Tibial artery (tissue), 4 donors: Measurements from ENCODE around the gene CHST1.
A peak's percentile ranks its signal among the peaks of the same experiment; 100 is the strongest.

Experiments
- DNase-seq, 2 donors: peaks; one replicate each; pipeline ENCODE4 v3.0.0-alpha.2; 2019
- H3K27ac ChIP-seq, 2 donors: fragments of 200-600 bp; sonication (generic) in 1 of 2; 1 replicate in 1 of 2; 2 replicates in 1 of 2; pipeline ENCODE4 v1.5.1; 2018 to 2019; ENCODE audit warnings: mild to moderate bottlenecking in 1 of 2
- H3K27me3 ChIP-seq, 2 donors: fragments of 200-600 bp; sonication (generic) in 1 of 2; one replicate each; pipeline versions ENCODE4 v1.5.1 to v1.6.0; 2016 to 2019
- H3K36me3 ChIP-seq, 3 donors: fragments of 200-600 bp; sonication (generic) in 2 of 3; one replicate each; pipeline ENCODE4 v1.5.1; 2016 to 2019; ENCODE audit warnings: mild to moderate bottlenecking in 2 of 3
- H3K4me1 ChIP-seq, 4 donors: fragments of 200-600 bp; sonication (generic) in 2 of 4; 1 replicate in 3 of 4; 2 replicates in 1 of 4; pipeline ENCODE4 v1.5.1; 2016 to 2019
- H3K4me3 ChIP-seq, 2 donors: fragments of 200-600 bp; sonication (generic) in 1 of 2; 1 replicate in 1 of 2; 2 replicates in 1 of 2; pipeline ENCODE4 v1.5.1; 2018 to 2019; ENCODE audit warnings: mild to moderate bottlenecking in 2 of 2
- H3K9me3 ChIP-seq, 3 donors: fragments of 200-600 bp; sonication (generic) in 1 of 3; one replicate each; pipeline ENCODE4 v1.5.1; 2016 to 2019
- intact Hi-C: fragments of 100-400 bp; cut with DNase I; formaldehyde crosslinking; loops from one replicate; pipeline ENCODE4 v1.15.0; 2023; ENCODE audit warnings: low total_unique reads
- TF ChIP-seq, protein P1 (sequence below), 2 experiments: fragments of 200-600 bp in 1 of 2; fragments of 450-650 bp in 1 of 2; IDR thresholded peaks; one replicate each; pipeline ENCODE4 v1.5.1; 2017 to 2019; ENCODE audit warnings: antibody characterized with exemption in 2 of 2, mild to moderate bottlenecking in 1 of 2, moderate library complexity in 1 of 2

The CHST1 gene

GRCh38 chr11:45657496-45658260 is 7.7 kb downstream of the CHST1 start:
- DNase-seq: no peak
- H3K9me3 ChIP-seq: no peaks in the 10 kb centered on the region
- TF ChIP-seq, protein P1, sequence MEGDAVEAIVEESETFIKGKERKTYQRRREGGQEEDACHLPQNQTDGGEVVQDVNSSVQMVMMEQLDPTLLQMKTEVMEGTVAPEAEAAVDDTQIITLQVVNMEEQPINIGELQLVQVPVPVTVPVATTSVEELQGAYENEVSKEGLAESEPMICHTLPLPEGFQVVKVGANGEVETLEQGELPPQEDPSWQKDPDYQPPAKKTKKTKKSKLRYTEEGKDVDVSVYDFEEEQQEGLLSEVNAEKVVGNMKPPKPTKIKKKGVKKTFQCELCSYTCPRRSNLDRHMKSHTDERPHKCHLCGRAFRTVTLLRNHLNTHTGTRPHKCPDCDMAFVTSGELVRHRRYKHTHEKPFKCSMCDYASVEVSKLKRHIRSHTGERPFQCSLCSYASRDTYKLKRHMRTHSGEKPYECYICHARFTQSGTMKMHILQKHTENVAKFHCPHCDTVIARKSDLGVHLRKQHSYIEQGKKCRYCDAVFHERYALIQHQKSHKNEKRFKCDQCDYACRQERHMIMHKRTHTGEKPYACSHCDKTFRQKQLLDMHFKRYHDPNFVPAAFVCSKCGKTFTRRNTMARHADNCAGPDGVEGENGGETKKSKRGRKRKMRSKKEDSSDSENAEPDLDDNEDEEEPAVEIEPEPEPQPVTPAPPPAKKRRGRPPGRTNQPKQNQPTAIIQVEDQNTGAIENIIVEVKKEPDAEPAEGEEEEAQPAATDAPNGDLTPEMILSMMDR (IDR thresholded peaks at IDR 0.05): no peak
- H3K27me3 ChIP-seq: peaks cover 0 to 48% of the 10 kb centered on the region in 2 donors
- H3K4me1 ChIP-seq: peaks cover 0 to 56% (median 20%) of the 10 kb centered on the region in 4 donors
- H3K36me3 ChIP-seq: no peaks in the 10 kb centered on the region
- intact Hi-C loops: loop anchor here (5.0 to 10.0 kb wide), 2 partner anchors 245 to 283 kb away; no protein-coding TSS in a partner anchor
- no peak overlapping the region for H3K4me3 ChIP-seq
- H3K27ac ChIP-seq: peak overlapping the region; percentile 45 to 64

- H3K4me3 ChIP-seq: no peak overlapping the region
- TF ChIP-seq, protein P1 (IDR thresholded peaks at IDR 0.05): no peak
- intact Hi-C loops: loop anchor here (5.0 to 10.0 kb wide), 2 partner anchors 244 to 281 kb away; no protein-coding TSS in a partner anchor
- DNase-seq: no peak
- no peaks in the 10 kb centered on the region for H3K9me3 ChIP-seq
- peaks cover 0 to 33% of the 10 kb centered on the region in 2 donors for H3K27me3 ChIP-seq
- H3K4me1 ChIP-seq: peaks cover 0 to 54% (median 16%) of the 10 kb centered on the region in 4 donors
- H3K36me3 ChIP-seq: no peaks in the 10 kb centered on the region
- H3K27ac ChIP-seq: no peak overlapping the region
Measured at GRCh38 chr11:45655831-45656230, 9.6 kb downstream of the CHST1 start.

GRCh38 chr11:45655347-45655756 is 10.1 kb downstream of the CHST1 start:
- peaks cover 0 to 31% of the 10 kb centered on the region in 2 donors for H3K27me3 ChIP-seq
- TF ChIP-seq, protein P1 (IDR thresholded peaks at IDR 0.05): peak; percentile 89 to 96
- DNase-seq: peak; percentile 64 to 85
- H3K36me3 ChIP-seq: peaks cover 0 to 4% (median under 1%) of the 10 kb centered on the region in 3 donors
- H3K4me1 ChIP-seq: peaks cover 0 to 54% (median 16%) of the 10 kb centered on the region in 4 donors
- no peaks in the 10 kb centered on the region for H3K9me3 ChIP-seq
- no peak overlapping the region for H3K4me3 ChIP-seq
- intact Hi-C loops: loop anchor here (5.0 to 10.0 kb wide), 2 partner anchors 243 to 281 kb away; no protein-coding TSS in a partner anchor
- no peak overlapping the region for H3K27ac ChIP-seq

- DNase-seq: no peak
- Histone ChIP-seq H3K4me3 (no peak overlapping the region), H3K27ac (peak overlapping the region; percentile 29 to 55), H3K4me1 (peaks cover 0 to 54% (median 16%) of the 10 kb centered on the region in 4 donors), H3K27me3 (peaks cover 0 to 27% of the 10 kb centered on the region in 2 donors), H3K36me3 (peaks cover 0 to 7% (median 4%) of the 10 kb centered on the region in 3 donors), H3K9me3 (no peaks in the 10 kb centered on the region)
- intact Hi-C loops: loop anchor here (5.0 to 10.0 kb wide), 2 partner anchors 243 to 280 kb away; no protein-coding TSS in a partner anchor
- TF ChIP-seq, protein P1 (IDR thresholded peaks at IDR 0.05): no peak
Measured at GRCh38 chr11:45655012-45655283, 10.5 kb downstream of the CHST1 start.

DNA sequence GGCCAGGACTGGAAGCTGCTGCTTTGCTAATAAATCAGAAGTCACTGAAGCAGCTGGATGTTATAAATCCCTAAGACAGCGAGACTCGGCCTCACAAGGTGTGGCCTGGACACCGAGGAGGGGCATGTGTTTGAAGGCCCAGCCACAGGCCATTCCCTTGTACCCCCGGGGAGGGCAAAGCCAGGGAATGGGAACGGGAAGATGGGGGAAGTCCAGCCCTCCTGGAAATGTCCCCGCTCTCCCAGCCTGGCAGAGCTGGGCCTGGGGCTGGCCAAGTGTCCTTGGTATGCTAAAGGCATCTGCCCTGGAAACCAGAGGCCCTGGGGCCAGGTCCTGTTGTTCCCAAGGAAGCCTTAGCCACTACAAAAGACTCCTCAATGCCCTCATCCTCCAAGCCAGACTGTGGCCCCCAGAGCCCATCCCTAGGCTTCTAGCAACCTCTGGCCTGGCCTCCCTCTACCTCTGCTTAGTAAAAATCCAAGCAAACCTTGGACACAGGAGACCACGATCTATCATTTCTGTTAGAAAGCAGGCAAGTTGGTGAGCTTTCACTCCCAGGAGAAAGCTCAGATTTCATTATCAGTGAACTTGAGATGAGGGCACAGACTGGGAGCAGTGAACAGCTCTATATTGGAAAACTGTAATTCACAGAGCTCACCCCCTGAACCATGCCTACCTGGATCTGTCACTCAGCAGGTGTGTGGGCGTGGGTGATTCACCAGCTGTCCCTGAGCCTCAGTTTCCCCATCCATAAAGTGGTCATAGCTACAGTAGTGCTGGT is 11.0 kb downstream of the CHST1 start:
- Histone ChIP-seq H3K9me3 (no peaks in the 10 kb centered on the region), H3K27ac (peak overlapping the region; percentile 29 to 55)

More for the DNA sequence above, 11.0 kb downstream of the CHST1 start:
- peaks cover 0 to 52% (median 16%) of the 10 kb centered on the region in 4 donors for H3K4me1 ChIP-seq
- peak in 1 of 2 donors; percentile 54 for DNase-seq
- intact Hi-C loops: loop anchor here (5.0 to 10.0 kb wide), 2 partner anchors 242 to 280 kb away; no protein-coding TSS in a partner anchor
- H3K4me3 ChIP-seq: no peak overlapping the region
- peaks cover 0 to 22% of the 10 kb centered on the region in 2 donors for H3K27me3 ChIP-seq
- TF ChIP-seq, protein P1 (IDR thresholded peaks at IDR 0.05): no peak
- peaks cover 4 to 10% (median 8%) of the 10 kb centered on the region in 3 donors for H3K36me3 ChIP-seq
